K562 (cell line): ENCODE measurements around the gene KLHL29. TPM values are rescaled to one million over a fixed set of nuclear protein-coding genes. Genes with fewer than 3 reads are reported as not detected.
A peak's percentile ranks its signal among the peaks of the same experiment; 100 is the strongest.

Experiments
- ATAC-seq: fragments of 200-7000 bp; cut with Tn5 transposase; 3 replicates; pipeline ENCODE4 v1.9.1; 2020; ENCODE audit warnings: moderate library complexity
- BruUV-seq: library from RNA; stranded (reverse); fragments of 400-500 nt; replicated peaks from 2 replicates; lab custom pipeline; 2021; lab: Mats Ljungman, UMichigan
- CTCF ChIA-PET: fragments of 300-600 bp; formaldehyde crosslinking; extraction: SDS; loops from one replicate; lab custom pipeline; 2021; ENCODE audit warnings: low intra/inter-chr PET ratio; lab: Yijun Ruan, JAX
- POLR2A ChIA-PET: fragments of 300-600, 350-650 bp; sonication (Branson Sonifier 250); formaldehyde crosslinking; extraction: SDS; loops from one replicate; lab custom pipeline; 2021; ENCODE audit warnings: antibody characterized with exemption, inconsistent platforms; lab: Yijun Ruan, JAX
- DNase-seq, 4 experiments: peaks; one replicate each; pipeline versions ENCODE4 v3.0.0 to v3.0.0-alpha.2; 2011 to 2018; ENCODE audit warnings: low spot score in 3 of 4, mixed read lengths in 3 of 4; ENCODE audit errors: extremely low read depth in 1 of 4
- FAIRE-seq: peaks from 2 replicates; lab custom pipeline; 2011; peaks lifted over from hg19 to GRCh38; lab: Jason Lieb, UNC
- H2AFZ ChIP-seq: 2 replicates; pipeline ENCODE4 v1.6.0; 2011; ENCODE audit warnings: low read depth, low read length, control low read depth, inconsistent platforms
- H3K27ac ChIP-seq: fragments of 200-600 bp; 3 replicates; pipeline ENCODE4 v1.8.0; 2011; ENCODE audit warnings: low read depth, mild to moderate bottlenecking, control low read depth, inconsistent platforms, low read length, moderate library complexity, mixed read lengths; ENCODE audit errors: extremely low read depth
- H3K27me3 ChIP-seq, 2 experiments: fragments of 300-600 bp in 1 of 2; 2 replicates in 1 of 2; 3 replicates in 1 of 2; pipeline versions ENCODE4 v1.6.0 to v1.8.0; 2011; ENCODE audit warnings: inconsistent platforms in 2 of 2, low read length in 2 of 2, mild to moderate bottlenecking in 1 of 2, mixed read lengths in 1 of 2, moderate library complexity in 1 of 2; ENCODE audit not compliant: control insufficient read depth in 2 of 2, insufficient read depth in 2 of 2
- H3K36me3 ChIP-seq: fragments of 300-600 bp; 3 replicates; pipeline ENCODE4 v1.8.0; 2011; ENCODE audit warnings: mild to moderate bottlenecking, low read length, inconsistent platforms; ENCODE audit not compliant: control insufficient read depth, insufficient read depth
- H3K4me1 ChIP-seq, 2 experiments: fragments of 200-600 bp in 1 of 2; replicated peaks in 1 of 2; 2 replicates in 1 of 2; 3 replicates in 1 of 2; pipeline versions ENCODE4 v1.5.1 to v1.8.0; 2011; ENCODE audit warnings: inconsistent platforms in 2 of 2, low read length in 2 of 2, mild to moderate bottlenecking in 1 of 2, mixed read lengths in 1 of 2, moderate library complexity in 1 of 2; ENCODE audit not compliant: control insufficient read depth in 2 of 2, insufficient read depth in 2 of 2
- H3K4me2 ChIP-seq: 2 replicates; pipeline ENCODE4 v1.6.1; 2011; ENCODE audit warnings: low read length, control low read depth, inconsistent platforms, mixed read lengths; ENCODE audit not compliant: insufficient read depth
- H3K4me3 ChIP-seq: fragments of 200-600 bp; sonication (generic), shearing (Covaris generic); 2 replicates; pipeline ENCODE4 v1.5.1; 2016; ENCODE audit warnings: control low read depth, inconsistent platforms
- H3K79me2 ChIP-seq: fragments of 200-600 bp; 3 replicates; pipeline ENCODE4 v1.8.0; 2011; ENCODE audit warnings: low read length, inconsistent platforms; ENCODE audit not compliant: control insufficient read depth, insufficient read depth
- H3K9ac ChIP-seq, 2 experiments: 2 replicates each; pipeline versions ENCODE4 v1.6.0 to v1.6.1; 2011; ENCODE audit warnings: low read depth in 2 of 2, low read length in 2 of 2, control low read depth in 1 of 2, inconsistent platforms in 1 of 2, mild to moderate bottlenecking in 1 of 2, mixed read lengths in 1 of 2; ENCODE audit not compliant: insufficient read depth in 1 of 2
- H3K9me1 ChIP-seq: one replicate; pipeline ENCODE4 v1.6.0; 2011; ENCODE audit warnings: inconsistent platforms, mild to moderate bottlenecking, low read length, moderate library complexity; ENCODE audit not compliant: control insufficient read depth, insufficient read depth
- H3K9me3 ChIP-seq: replicated peaks from 2 replicates; pipeline ENCODE4 v1.5.1; 2011; ENCODE audit warnings: low read depth, low read length, inconsistent platforms; ENCODE audit not compliant: control insufficient read depth, insufficient read depth
- H4K20me1 ChIP-seq: replicated peaks from 2 replicates; pipeline ENCODE4 v1.6.1; 2011; ENCODE audit warnings: low read length, inconsistent platforms, mixed read lengths; ENCODE audit not compliant: control insufficient read depth, insufficient read depth
- ARID2 ChIP-seq: fragments of 450-650 bp; IDR thresholded peaks from 2 replicates; pipeline ENCODE4 v1.6.1; 2017; ENCODE audit warnings: antibody characterized with exemption, mild to moderate bottlenecking
- CBFA2T3 ChIP-seq: fragments of 450-650 bp; IDR thresholded peaks from 2 replicates; pipeline ENCODE4 v1.6.1; 2017
- DLX4 ChIP-seq: fragments of 250-450 bp; sonication (Bioruptor Pico); IDR thresholded peaks from 2 replicates; pipeline ENCODE4 v1.6.1; 2021; ENCODE audit warnings: mild to moderate bottlenecking
- FOS ChIP-seq: IDR thresholded peaks from 3 replicates; pipeline ENCODE4 v1.6.1; 2011; ENCODE audit not compliant: insufficient read length; ENCODE audit errors: extremely low read depth
- NFIC ChIP-seq: fragments of 450-650 bp; IDR thresholded peaks from 2 replicates; pipeline ENCODE4 v1.6.1; 2017; ENCODE audit warnings: mild to moderate bottlenecking, inconsistent platforms
- OTX1 ChIP-seq: fragments of 450-650 bp; formaldehyde crosslinking; IDR thresholded peaks from 2 replicates; pipeline ENCODE4 v1.4.0; 2022; ENCODE audit warnings: mild to moderate bottlenecking
- RBBP5 ChIP-seq: fragments of 200-600 bp; sonication (generic); IDR thresholded peaks from 2 replicates; pipeline ENCODE4 v1.6.1; 2012; ENCODE audit warnings: borderline replicate concordance, mild to moderate bottlenecking, low read length, control low read depth, inconsistent platforms; ENCODE audit not compliant: insufficient read depth, poor library complexity, severe bottlenecking
- STAT6 ChIP-seq: sonication (generic); formaldehyde crosslinking; IDR thresholded peaks from 2 replicates; pipeline ENCODE4 v1.8.1; 2023; ENCODE audit warnings: mild to moderate bottlenecking, missing genetic modification reagents
- ZNF324 ChIP-seq: fragments of 250-450 bp; sonication (Bioruptor Pico); IDR thresholded peaks from 2 replicates; pipeline ENCODE4 v1.4.0; 2020; ENCODE audit warnings: mild to moderate bottlenecking
- ZNF707 ChIP-seq: fragments of 250-450 bp; sonication (Bioruptor Pico); conservative IDR thresholded peaks from 2 replicates; pipeline ENCODE4 v1.8.0; 2022; ENCODE audit warnings: inconsistent platforms, mild to moderate bottlenecking, moderate library complexity
- ZSCAN29 ChIP-seq: fragments of 450-650 bp; IDR thresholded peaks from 2 replicates; pipeline ENCODE4 v1.6.1; 2017
- WGBS: fragments of 100-300 bp; shearing (Covaris generic); methylation state at CpG from one replicate; pipeline ENCODE4 v1.1.6; 2016; ENCODE audit warnings: low coverage, mixed read lengths; ENCODE audit not compliant: insufficient coverage; ENCODE audit errors: missing lambda C conversion rate; 5-methylcytosine and 5-hydroxymethylcytosine counted together
- in situ Hi-C: fragments of 300-500 bp; cut with MboI; formaldehyde crosslinking; loops from 4 replicates; pipeline ENCODE4 v1.15.0; 2018; ENCODE audit warnings: inconsistent platforms, mixed read lengths
- intact Hi-C: fragments of 100-400 bp; cut with micrococcal nuclease; formaldehyde crosslinking; loops from 2 replicates; pipeline ENCODE4 v1.14.2; 2022
- polyA plus RNA-seq, 8 experiments: library from polyadenylated mRNA; depleted of rRNA in 4 of 8; stranded (reverse) in 5 of 8; unstranded in 3 of 8; fragments of >200 nt; fragmentation: Nextera tagmentation in 2 of 8; fragmentation: Illumina TruSeq in 1 of 8; extraction: Ambion mirVana in 2 of 8; extraction: Trizol in 1 of 8; gene quantifications; 2 replicates each; pipeline versions ENCODE4 v1.2.1 to v1.2.3, GENCODE V29; 2011 to 2014; ENCODE audit warnings: inconsistent platforms in 1 of 8, missing spikeins in 1 of 8
- total RNA-seq, 7 experiments: library from RNA; depleted of rRNA in 6 of 7; stranded (reverse); fragments of >200 nt in 6 of 7; fragmentation: Illumina TruSeq in 2 of 7; extraction: Trizol in 2 of 7; gene quantifications; 2 replicates each; pipeline versions ENCODE4 v1.2.1 to v1.2.3, GENCODE V29; 2011 to 2021; ENCODE audit warnings: low replicate concordance in 1 of 7

Gene KLHL29
- total and polyA plus RNA-seq, 9 of the 15 experiments (the other 6 are each of a cell fraction or from before 2014, with no cell fraction given), result 0.03 to 0.31 (median 0.08) TPM; not detected in 1

- H3K9me1 ChIP-seq, result no peaks in the 10 kb centered on the region
- no peaks in the 10 kb centered on the region for H3K79me2 ChIP-seq
- no peaks in the 10 kb centered on the region for H3K36me3 ChIP-seq
- H3K4me3 ChIP-seq, result no peak overlapping the region
- in situ Hi-C loops, result no loop called here
- FAIRE-seq (no peak), DNase-seq (no peak), ATAC-seq (no peak)
- 3% methylated on average over 11 of the region's 13 CpGs for WGBS
- no peak overlapping the region for H2AFZ ChIP-seq
- H3K27me3 ChIP-seq, result peaks cover 58 to 73% of the 10 kb centered on the region in 2 experiments
- intact Hi-C loops, result no loop called here
- H3K4me1 ChIP-seq, result no peaks in the 10 kb centered on the region
- H3K4me2 ChIP-seq, result no peak overlapping the region
- 0 out of 2 replicates have a peak, but pooled peaks cover 4% of the 10 kb centered on the region for H4K20me1 ChIP-seq
- ChIA-PET CTCF (no interaction called here), POLR2A (interaction anchor here (0.6 to 1.3 kb wide), 2 partner anchors 11 to 265 kb away, joined by 3 to 5 read pairs; no protein-coding TSS in a partner anchor)
- no peak overlapping the region for H3K27ac ChIP-seq
- BruUV-seq, result no TSS peak
- H3K9me3 ChIP-seq, result no peaks in the 10 kb centered on the region
- TF ChIP-seq ZNF324 (CRISPR knock-in tag) (no peak), NFIC (peak; percentile 26; the same call in 1 of the 2 replicates)
- H3K9ac ChIP-seq, result no peak overlapping the region
Observed at GRCh38 chr2:23585273-23586170, 200.5 kb downstream of the KLHL29 start.

- Histone ChIP-seq H3K79me2 (no peaks in the 10 kb centered on the region), H3K9me1 (no peaks in the 10 kb centered on the region), H3K4me3 (no peak overlapping the region), H3K27ac (no peak overlapping the region), H3K4me1 (no peaks in the 10 kb centered on the region), H4K20me1 (peaks cover 4% of the 10 kb centered on the region; the same call in 1 of the 2 replicates), H3K4me2 (no peak overlapping the region), H3K27me3 (peaks cover 66 to 82% of the 10 kb centered on the region in 2 experiments), H2AFZ (no peak overlapping the region), H3K36me3 (no peaks in the 10 kb centered on the region), H3K9me3 (no peaks in the 10 kb centered on the region), H3K9ac (no peak overlapping the region)
- intact Hi-C loops (no loop called here), in situ Hi-C loops (no loop called here)
- ChIA-PET CTCF (no interaction called here), POLR2A (interaction anchor here (0.8 to 1.3 kb wide), 2 partner anchors 10 to 13 kb away, joined by 3 to 5 read pairs; no protein-coding TSS in a partner anchor)
- ATAC-seq, result no peak
- no TSS peak for BruUV-seq
- no peak for FAIRE-seq
- DNase-seq, result no peak
- 4% methylated on average over 15 of the region's 15 CpGs for WGBS
- TF ChIP-seq OTX1, result no peak
- TF ChIP-seq STAT6, result no peak
- TF ChIP-seq ZSCAN29, result no peak
- TF ChIP-seq DLX4 (CRISPR knock-in tag), result no peak
- no peak for TF ChIP-seq RBBP5
- no peak for TF ChIP-seq CBFA2T3
- no peak for TF ChIP-seq ARID2
- no peak for TF ChIP-seq FOS
- no peak for TF ChIP-seq ZNF707 (CRISPR knock-in tag)
Observed at GRCh38 chr2:23586741-23587306, 201.8 kb downstream of the KLHL29 start.
